Loucy (cell line): Measurements from ENCODE around the gene FAM53A.

Experiments
- H2AFZ ChIP-seq: fragments of 200-600 bp; sonication (generic); 2 replicates; pipeline ENCODE4 v1.6.0; 2016; ENCODE audit warnings: antibody characterized with exemption, mild to moderate bottlenecking, low read length, moderate library complexity
- H3F3A ChIP-seq: fragments of 200-600 bp; 2 replicates; pipeline ENCODE4 v1.6.0; 2016; ENCODE audit warnings: antibody characterized with exemption, low read depth, mild to moderate bottlenecking
- H3K27me3 ChIP-seq: fragments of 200-600 bp; sonication (generic); 2 replicates; pipeline ENCODE4 v1.6.1; 2014; ENCODE audit warnings: low read length, mild to moderate bottlenecking; ENCODE audit not compliant: insufficient read depth, poor library complexity, severe bottlenecking
- H3K36me3 ChIP-seq: fragments of 200-600 bp; sonication (generic); 2 replicates; pipeline ENCODE4 v1.6.1; 2016; ENCODE audit warnings: low read length; ENCODE audit not compliant: insufficient read depth
- H3K4me1 ChIP-seq: fragments of 200-600 bp; sonication (generic); 2 replicates; pipeline ENCODE4 v1.5.1; 2014; ENCODE audit warnings: low read length, mild to moderate bottlenecking; ENCODE audit not compliant: insufficient read depth, poor library complexity, severe bottlenecking
- H3K4me2 ChIP-seq: fragments of 200-600 bp; sonication (generic); 2 replicates; pipeline ENCODE4 v1.6.0; 2014; ENCODE audit warnings: antibody characterized with exemption, low read length, low read depth, mild to moderate bottlenecking; ENCODE audit not compliant: poor library complexity, severe bottlenecking
- H3K4me3 ChIP-seq: fragments of 200-600 bp; sonication (generic); 2 replicates; pipeline ENCODE4 v1.5.1; 2014; ENCODE audit warnings: low read length, mild to moderate bottlenecking, mixed read lengths; ENCODE audit not compliant: poor library complexity, severe bottlenecking
- H3K79me2 ChIP-seq: fragments of 200-600 bp; sonication (generic); 2 replicates; pipeline ENCODE4 v1.6.1; 2014; ENCODE audit warnings: low read length; ENCODE audit not compliant: insufficient read depth
- H3K9ac ChIP-seq: fragments of 200-600 bp; sonication (generic); 2 replicates; pipeline ENCODE4 v1.6.0; 2014; ENCODE audit warnings: mild to moderate bottlenecking, low read depth, low read length, moderate library complexity; ENCODE audit not compliant: poor library complexity, severe bottlenecking
- H3K9me2 ChIP-seq: fragments of 200-600 bp; sonication (generic); replicated peaks from 2 replicates; pipeline ENCODE4 v1.6.1; 2016; ENCODE audit warnings: low read depth, low read length, mixed read lengths
- H3K9me3 ChIP-seq: fragments of 200-600 bp; sonication (generic); 2 replicates; pipeline ENCODE4 v1.6.1; 2014; ENCODE audit warnings: mild to moderate bottlenecking, antibody characterized with exemption, low read length, low read depth; ENCODE audit not compliant: insufficient read depth
- H4K20me1 ChIP-seq: fragments of 200-600 bp; sonication (generic); 2 replicates; pipeline ENCODE4 v1.6.0; 2014; ENCODE audit warnings: antibody characterized with exemption, low read length, mild to moderate bottlenecking; ENCODE audit not compliant: insufficient read depth, poor library complexity, severe bottlenecking
- CTCF ChIP-seq: fragments of 200-600 bp; sonication (generic); conservative IDR thresholded peaks from 2 replicates; pipeline ENCODE4 v1.5.1; 2014; ENCODE audit warnings: mild to moderate bottlenecking, antibody characterized with exemption, low read length
- EZH2phosphoT487 ChIP-seq: fragments of 200-600 bp; IDR thresholded peaks from 2 replicates; pipeline ENCODE4 v1.6.1; 2018; ENCODE audit warnings: antibody characterized with exemption, mild to moderate bottlenecking, moderate library complexity, borderline replicate concordance

The FAM53A gene

GRCh38 chr4:1663549-1663948, 20.6 kb downstream of the FAM53A start:
- no peaks in the 10 kb centered on the region for H3F3A ChIP-seq
- TF ChIP-seq EZH2phosphoT487 (no peak), CTCF (no peak)
- no peaks in the 10 kb centered on the region for H3K79me2 ChIP-seq

DNA sequence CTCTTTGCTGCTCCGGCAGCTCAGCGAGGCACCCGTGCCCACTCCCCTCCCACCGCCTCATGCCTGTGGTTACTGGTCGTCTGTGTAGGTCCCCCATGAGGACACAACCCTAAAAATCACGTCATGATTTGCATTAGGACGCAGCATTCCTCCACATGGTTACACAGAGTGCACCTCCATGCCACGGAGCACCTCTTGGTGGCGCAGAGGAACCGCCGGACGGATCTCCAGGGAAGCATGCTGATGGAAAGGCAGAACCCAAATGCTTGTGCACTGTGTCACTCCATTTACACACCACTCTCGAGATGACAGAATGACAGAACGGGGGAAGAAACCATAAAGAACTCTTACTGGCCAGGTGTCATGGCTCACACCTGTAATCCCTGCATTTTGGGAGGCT, 22.4 kb downstream of the FAM53A start:
- Histone ChIP-seq H3K36me3 (no peaks in the 10 kb centered on the region), H3K4me2 (no peak overlapping the region), H4K20me1 (no peaks in the 10 kb centered on the region), H3K9ac (no peak overlapping the region), H3K4me1 (no peaks in the 10 kb centered on the region), H3F3A (no peaks in the 10 kb centered on the region), H3K9me2 (no peaks in the 10 kb centered on the region), H3K27me3 (no peaks in the 10 kb centered on the region), H3K79me2 (no peaks in the 10 kb centered on the region), H2AFZ (no peak overlapping the region), H3K4me3 (no peak overlapping the region), H3K9me3 (no peaks in the 10 kb centered on the region)
- no peak for TF ChIP-seq EZH2phosphoT487

More at GRCh38 chr4:1663549-1663948, 20.6 kb downstream of the FAM53A start:
- Histone ChIP-seq H3K27me3 (no peaks in the 10 kb centered on the region), H3K4me2 (no peak overlapping the region), H4K20me1 (no peaks in the 10 kb centered on the region), H2AFZ (no peak overlapping the region), H3K9ac (no peak overlapping the region), H3K4me3 (no peak overlapping the region), H3K9me2 (no peaks in the 10 kb centered on the region), H3K4me1 (no peaks in the 10 kb centered on the region), H3K9me3 (no peaks in the 10 kb centered on the region), H3K36me3 (no peaks in the 10 kb centered on the region)

DNA sequence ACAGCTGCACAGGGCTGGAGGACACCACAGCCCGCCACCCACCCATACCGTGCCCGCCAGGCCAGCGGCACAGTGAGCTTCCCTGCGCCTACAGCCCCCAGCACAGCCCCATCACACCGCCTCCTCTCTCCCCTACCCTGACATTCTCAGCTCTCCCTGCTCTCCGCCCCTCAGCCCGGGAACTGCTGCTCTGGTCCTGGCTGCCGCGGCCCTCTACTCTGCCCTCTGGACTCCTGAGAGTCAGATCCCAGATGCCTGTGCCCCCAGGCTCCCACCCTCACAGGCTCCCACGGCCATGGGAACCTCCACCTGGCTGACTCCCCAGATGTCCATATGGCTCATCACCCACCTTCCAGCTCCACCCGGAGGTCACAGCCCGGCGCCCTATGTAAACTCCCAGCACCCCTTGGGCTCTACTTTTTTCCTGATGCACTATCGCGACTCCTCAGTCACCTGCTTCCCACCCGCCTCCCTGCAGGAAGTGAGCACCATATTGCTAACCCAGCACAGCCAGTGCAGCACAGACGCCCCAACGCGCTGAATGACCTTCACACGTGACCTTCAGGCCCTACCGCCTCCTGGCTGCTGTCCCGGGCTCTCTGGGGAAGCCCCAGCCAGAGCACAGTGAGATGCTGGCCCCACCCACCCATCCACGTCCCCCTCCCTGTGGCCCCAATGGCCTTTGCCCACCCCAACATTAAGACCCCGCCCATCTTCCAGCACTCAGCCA, 23.0 kb downstream of the FAM53A start:
- no peak overlapping the region for H3K4me3 ChIP-seq
- H3K9me3 ChIP-seq, result no peaks in the 10 kb centered on the region
- H3K4me2 ChIP-seq, result no peak overlapping the region
- H3K4me1 ChIP-seq, result no peaks in the 10 kb centered on the region
- no peaks in the 10 kb centered on the region for H3K79me2 ChIP-seq
- TF ChIP-seq CTCF, result no peak
- TF ChIP-seq EZH2phosphoT487, result no peak
- H3K27me3 ChIP-seq, result no peaks in the 10 kb centered on the region
- H3K9ac ChIP-seq, result no peak overlapping the region
- H3K9me2 ChIP-seq, result no peaks in the 10 kb centered on the region
- H3F3A ChIP-seq, result no peaks in the 10 kb centered on the region
- no peaks in the 10 kb centered on the region for H3K36me3 ChIP-seq
- no peaks in the 10 kb centered on the region for H4K20me1 ChIP-seq
- no peak overlapping the region for H2AFZ ChIP-seq
